HCEC 1CT (cell line): ENCODE measurements around the gene PIH1D1.
"Not testable (repeated sequence)": the region's sequence is repeated elsewhere in the genome, so short reads cannot be mapped to it uniquely, and the experiment has no call there.

Experiments used
- DNase-seq: peaks from one replicate; pipeline ENCODE4 v3.0.0-alpha.2; 2017

PIH1D1 gene

DNA sequence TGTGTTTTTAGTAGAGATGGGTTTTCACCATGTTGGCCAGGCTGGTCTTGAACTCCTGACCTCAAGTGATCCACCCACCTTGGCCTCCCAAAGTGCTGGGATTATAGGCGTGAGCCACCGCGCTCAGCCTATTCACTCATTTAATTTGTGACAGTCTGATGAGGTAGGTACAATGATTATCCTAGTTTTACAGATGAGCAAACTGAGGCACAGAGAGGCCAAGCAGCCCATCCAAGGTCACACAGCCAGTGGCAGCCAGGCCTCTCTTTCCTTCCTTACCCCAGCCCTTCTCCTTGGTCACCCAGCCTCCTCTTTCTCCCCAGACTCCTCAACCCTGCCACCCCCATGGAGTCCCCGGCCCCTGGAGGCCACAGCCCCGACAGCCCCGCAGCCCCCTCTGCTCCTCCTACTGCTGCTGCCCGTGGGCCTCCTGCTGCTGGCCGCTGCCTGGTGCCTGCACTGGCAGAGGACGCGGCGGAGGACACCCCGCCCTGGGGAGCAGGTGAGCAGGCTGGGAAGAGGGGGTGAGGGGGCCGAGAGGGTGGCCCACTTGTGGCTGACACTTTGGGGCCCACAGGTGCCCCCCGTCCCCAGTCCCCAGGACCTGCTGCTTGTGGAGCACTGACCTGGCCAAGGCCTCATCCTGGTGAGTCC is 28.5 kb upstream of the PIH1D1 start:
- DNase-seq: no peak

DNA sequence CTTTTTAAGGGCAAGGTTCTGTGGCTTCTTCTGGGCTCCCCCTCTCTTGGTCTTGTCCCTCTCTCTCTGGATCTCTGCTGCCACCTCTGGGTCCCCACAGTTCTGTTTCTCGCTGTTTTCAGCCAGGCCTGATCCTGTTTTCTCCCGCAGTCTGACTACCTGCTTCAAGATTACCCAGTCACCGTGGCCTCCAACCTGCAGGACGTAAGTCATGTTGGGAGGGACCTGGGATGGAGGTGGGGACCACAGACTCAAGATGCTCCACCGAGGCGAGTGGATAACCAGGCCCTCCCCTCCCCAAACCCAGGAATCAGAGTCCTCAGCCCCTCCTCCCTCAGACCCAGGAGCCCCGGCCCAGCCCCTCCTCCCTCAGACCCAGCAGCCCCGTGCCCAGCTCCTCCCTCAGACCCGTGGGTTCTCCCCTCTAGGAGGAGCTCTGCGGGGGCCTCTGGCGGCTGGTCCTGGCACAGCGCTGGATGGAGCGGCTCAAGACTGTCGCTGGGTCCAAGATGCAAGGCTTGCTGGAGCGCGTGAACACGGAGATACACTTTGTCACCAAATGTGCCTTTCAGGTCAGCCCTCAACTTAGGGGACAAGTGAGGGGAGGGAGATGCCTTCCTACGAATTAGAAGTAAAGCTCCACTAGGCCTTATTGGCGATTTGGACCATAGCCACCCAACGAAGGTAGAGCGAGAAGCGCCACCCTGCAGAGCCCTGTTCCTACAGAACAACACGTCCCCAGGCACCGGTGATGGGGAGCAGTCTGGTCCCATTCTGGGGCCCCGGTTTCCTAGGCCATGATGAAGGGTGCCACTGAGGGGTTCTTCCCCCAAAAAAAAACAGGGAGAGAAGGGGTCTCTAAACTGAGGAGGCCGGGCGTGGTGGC is 24.6 kb upstream of the PIH1D1 start:
- DNase-seq: no peak

DNA sequence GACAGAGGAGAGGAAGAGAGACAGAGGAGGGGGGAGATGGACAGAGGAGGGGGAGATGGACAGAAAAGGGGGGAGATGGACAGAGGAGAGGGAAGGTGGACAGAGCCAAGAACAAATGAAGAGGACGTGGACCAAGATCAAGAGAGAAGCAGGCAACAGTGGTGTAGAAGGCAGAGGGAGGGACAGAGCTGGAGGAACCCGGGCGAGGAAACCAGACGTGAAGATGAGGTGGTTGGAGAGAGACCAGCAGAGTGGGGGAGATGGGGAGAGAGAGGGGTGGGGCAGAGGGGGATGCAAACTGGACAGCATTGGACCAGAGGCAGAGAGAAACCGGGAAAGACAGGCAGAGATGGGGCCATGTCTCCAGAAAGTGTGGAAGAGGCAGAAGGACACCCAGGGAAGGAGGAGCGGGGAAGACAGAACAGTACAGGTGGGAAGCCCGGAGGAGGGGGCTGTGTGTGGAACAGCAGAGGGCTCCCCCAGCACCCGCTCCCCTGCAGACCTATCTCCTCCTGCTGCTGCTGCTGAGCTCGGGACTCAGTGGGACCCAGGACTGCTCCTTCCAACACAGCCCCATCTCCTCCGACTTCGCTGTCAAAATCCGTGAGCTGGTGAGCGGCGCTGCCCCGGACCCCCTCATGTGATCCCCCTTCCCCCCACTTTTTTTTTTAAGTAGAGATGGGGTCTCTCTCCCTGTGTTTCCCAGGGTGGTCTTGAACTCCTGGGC is 23.7 kb upstream of the PIH1D1 start:
- DNase-seq: no peak

DNA sequence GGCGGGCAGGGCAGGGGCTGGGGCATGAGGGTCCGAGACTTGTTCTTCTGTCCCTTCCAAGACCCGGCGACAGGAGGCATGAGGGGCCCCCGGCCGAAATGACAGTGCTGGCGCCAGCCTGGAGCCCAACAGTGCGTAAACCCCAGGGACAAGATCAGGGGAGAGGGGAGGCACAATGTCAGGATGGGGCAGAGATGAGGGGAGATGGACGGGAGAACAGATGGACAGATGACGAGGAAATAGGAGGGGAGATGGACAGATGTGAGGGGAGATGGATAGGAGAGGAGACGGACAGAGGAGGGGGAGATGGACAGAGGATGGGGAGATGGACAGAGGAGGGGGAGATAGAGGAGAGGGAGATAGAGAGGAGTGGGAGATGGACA is 22.9 kb upstream of the PIH1D1 start:
- no peak for DNase-seq

DNA sequence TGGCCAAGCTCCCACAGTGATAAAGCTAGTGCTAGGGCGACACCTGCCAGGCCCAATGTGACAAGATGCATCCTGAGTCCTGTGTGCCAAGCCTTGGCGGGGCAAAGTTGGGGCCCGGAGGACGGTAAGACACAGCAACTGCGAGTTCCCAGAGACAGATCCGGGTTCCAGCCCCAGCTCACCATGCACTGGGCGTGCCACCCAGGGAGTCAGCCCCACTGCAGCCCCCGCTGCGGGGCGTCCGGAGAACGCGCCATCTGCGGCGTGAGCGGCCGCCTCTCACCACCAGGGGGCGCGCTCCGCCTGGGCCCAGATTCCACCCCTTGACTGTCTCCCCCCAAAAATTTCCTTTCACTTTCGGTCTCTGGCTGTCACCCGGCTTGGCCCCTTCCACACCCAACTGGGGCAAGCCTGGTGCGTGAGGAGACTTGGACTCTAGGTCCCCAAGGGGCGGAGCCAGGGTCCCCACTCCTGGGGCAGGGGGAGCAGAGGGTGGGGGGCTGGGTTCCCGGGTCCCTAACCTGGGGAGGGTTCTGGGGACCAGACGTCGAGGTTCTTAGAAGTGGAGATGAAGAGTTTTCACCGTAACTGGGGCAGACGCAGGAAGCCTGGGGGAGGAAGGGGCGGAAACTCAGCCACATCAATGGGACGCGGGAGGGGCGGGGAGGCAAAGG is 22.4 kb upstream of the PIH1D1 start, which contains the start of gene FLT3LG:
Gene FLT3LG (plus strand): TSS at position 348 of the 674 bp plus-strand sequence. CDS start 425 bp downstream, outside the sequence.
- DNase-seq: peak; percentile 55

DNA sequence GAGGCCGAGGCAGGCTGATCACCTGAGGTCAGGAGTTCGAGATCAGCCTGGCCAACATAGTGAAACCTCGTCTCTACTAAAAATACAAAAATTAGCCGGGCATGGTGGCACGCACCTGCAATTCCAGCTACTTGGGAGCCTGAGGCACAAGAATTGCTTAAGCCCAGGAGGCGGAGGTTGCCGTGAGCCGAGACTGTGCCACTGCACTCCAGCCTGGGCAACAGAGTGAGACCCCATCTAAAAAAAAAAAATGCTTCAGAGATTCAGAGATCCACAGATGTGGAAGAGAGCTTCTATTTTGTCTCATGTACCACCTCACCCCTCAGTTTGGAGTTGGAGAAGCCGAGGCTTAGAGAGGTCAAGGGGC is 21.9 kb upstream of the PIH1D1 start:
- DNase-seq: not testable (repeated sequence)

DNA sequence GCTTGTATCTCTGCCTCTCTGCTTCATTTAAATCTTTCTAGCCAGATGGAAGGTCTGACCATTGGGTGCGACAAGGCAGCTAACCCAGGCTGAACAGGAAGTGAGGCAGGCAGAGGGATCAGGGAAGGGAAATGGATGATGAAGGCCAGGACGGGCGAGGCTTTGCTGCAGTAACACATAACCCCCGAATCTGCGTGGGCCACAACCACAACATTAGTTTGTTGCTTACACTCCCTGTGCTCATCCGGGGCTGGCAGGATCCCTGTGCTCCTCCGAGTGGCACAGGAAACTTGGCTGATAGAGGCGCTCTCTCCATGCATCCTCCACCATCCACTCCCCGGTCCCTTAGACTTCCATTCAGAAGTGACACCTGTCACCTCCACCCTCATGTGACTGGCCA is 21.3 kb upstream of the PIH1D1 start:
- DNase-seq: no peak

DNA sequence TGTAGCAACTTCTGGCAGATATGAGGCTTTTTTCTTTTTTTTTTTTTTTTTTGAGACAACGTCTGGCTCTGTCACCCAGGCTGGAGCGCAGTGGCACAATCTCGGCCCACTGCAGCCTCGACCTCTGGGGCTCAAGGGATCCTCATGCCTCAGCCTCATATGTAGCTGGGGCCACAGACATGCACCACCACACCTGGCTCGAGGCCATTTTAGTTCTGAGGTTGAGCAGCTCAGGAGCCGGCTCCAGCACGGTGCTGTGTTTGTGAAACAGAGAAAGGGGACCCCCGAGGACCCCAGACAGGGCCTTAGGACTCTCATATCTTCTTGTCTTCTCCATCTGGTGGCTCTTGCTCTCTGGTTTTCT is 19.0 kb upstream of the PIH1D1 start:
- no peak for DNase-seq

DNA sequence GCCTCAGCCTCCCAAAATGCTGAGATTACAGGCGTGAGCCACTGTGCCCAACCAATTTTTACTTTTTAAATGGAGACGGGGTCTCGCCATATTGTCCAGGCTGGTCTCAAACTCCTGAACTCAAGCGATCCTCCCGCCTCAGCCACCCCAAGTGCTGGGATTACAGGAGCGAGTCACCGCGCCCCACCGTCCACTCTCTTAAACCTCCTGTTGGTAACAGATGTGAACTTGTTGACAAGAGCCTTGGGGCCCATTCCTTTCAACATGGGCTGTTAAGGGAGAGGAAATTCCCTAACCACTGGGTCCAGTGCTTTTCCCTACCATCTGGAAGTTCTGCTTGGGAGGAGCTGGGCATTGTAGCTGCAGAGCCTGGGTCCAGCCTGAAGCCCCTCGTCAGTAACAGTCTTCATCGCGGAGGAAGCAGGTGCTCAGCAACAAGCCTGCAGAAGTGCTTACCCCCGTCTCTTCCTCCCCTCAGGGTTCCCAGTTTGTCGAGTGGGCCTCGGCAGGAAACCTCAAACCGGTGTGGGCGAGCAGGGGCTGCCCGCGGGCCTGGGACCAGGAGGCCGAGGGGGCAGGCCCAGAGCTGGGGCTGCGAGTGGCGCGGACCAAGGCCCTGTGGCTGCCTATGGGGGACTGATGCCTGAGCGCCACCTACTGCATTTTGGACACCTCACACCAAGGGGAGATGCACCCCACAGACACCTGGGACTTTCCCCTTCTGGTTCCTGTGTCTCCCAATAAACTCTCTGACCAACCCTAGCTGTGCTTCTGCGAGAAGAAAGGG is 18.4 kb upstream of the PIH1D1 start:
- DNase-seq: no peak

DNA sequence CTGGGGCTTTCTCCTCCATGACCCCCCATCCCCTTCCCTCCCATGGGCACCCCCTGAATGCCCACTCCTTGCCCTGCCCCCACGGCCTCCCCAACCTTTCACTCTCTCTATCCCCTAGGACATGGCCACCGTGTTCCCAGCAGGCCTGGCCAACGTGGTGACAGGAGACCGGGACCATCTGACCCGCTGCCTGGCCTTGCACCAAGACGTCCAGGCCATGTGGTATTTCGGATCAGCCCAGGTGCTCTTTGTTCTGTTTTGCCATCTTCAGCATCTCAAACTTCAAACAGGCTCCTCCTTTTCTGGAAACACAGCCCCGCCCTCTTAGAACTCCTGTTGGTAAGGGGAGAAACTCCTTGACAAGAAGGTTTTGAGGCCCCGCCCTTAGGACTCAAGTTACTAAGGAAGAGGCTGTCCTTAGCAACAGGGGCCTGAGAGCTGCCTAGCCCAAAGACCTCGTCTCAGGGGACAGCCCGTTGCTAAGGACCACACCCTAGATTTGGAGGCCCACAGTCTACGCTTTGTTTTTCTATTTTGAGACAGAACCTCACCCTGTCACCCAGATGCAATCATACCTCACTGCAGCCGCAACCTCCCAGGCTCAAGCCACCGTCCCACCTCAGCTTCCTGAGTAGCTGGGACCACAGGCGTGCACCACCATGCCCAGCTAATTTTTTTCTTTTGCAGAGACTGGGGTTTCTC is 17.3 kb upstream of the PIH1D1 start:
- no peak for DNase-seq

DNA sequence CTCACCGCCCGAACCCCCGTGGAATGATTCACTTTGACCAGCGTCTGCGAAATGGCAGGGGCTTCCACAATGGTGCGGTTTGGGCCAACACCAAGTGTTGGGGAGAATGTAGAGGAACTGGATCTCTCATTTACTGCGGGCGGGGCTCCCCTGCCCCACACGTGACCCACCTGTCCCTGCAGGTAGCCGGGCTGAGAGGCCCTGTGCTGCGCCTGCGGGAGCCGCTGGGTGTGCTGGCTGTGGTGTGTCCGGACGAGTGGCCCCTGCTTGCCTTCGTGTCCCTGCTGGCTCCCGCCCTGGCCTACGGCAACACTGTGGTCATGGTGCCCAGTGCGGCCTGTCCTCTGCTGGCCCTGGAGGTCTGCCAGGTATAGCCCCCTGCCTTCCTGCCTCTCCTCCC is 16.6 kb upstream of the PIH1D1 start:
- no peak for DNase-seq

DNA sequence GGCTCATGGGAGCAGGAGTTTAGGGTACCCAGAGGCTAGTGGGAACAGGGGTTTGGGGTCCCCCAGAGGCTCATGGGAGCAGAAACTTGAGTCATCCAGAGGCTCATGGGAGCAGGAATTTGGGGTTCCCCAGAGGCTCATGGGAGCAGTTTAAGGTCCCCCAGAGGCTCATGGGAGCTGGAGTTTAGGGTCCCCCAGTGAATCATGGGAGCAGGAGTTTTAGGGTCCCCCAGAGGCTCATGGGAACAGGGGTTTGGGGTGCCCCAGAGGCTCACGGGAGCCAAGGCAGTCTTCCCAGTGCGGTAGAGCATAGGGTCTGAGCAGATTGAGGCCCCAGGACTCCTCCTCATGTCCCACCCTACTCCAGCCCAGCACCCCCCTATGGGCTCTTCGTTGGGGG is 13.8 kb upstream of the PIH1D1 start:
- no peak for DNase-seq

DNA sequence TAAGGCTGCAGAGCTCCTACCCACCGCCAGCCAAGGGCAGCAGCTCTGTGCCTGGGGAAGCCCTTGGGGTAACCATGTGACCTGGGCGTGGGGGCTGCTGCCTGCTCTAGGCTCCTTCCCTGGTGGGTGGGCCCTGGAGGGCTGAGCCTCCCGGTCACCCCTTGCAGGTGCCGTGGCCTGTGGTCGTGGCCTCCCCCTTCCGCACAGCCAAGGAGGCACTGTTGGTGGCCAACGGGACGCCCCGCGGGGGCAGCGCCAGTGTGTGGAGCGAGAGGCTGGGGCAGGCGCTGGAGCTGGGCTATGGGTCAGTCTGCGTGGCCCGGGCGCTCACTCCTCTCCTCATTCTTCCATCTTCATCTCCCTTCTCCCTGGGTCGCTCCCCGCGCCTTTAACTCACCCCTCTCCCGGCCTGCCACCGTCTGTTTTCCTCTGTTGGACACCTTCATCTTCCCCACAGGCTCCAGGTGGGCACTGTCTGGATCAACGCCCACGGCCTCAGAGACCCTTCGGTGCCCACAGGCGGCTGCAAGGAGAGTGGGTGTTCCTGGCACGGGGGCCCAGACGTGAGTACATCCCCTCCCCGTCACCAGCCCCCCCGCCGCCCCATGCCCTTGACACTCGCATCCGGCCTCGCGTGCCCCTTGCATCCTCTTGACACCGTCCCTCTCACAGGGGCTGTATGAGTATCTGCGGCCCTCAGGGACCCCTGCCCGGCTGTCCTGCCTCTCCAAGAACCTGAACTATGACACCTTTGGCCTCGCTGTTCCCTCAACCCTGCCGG is 12.5 kb upstream of the PIH1D1 start:
- DNase-seq: no peak

DNA sequence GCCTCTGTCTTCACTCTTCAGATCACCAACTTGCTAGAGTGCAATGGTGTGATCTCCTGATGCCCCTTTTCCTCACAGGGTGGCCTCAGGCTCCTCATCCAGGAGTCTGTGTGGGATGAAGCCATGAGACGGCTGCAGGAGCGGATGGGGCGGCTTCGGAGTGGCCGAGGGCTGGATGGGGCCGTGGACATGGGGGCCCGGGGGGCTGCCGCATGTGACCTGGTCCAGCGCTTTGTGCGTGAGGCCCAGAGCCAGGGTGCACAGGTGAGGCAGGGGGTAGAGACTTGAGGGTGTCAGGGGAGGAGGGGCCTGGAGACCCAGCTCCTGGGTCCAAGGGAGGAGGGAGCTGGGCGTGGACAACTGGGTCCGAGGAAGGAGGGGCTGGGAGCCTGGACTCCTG is 10.9 kb upstream of the PIH1D1 start:
- no peak for DNase-seq

DNA sequence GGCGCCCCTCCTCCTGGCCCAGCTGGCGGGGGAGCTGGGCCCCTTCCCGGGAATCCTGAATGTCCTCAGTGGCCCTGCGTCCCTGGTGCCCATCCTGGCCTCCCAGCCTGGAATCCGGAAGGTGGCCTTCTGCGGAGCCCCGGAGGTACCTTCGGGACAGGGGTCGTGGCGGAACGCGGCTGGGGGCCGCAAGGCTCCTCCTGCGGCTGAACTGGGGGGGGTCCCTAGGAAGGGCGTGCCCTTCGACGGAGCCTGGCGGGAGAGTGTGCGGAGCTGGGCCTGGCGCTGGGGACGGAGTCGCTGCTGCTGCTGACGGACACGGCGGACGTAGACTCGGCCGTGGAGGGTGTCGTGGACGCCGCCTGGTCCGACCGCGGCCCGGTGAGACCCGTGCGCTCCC is 10.0 kb upstream of the PIH1D1 start:
- no peak for DNase-seq

DNA sequence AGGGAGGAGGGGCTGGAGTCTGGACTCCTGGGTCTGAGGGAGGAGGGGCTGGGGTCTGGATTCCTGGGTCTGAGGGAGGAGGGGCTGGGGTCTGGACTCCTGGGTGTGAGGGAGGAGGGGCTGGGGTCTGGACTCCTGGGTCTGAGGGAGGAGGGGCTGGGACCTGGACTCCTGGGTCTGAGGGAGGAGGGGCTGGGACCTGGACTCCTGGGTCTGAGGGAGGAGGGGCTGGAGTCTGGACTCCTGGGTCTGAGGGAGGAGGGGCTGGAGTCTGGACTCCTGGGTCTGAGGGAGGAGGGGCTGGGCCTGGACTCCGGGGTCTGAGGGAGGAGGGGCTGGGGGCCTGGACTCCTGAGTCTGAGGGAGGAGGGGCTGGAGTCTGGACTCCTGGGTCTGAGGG is 9.5 kb upstream of the PIH1D1 start:
- not testable (repeated sequence) for DNase-seq

DNA sequence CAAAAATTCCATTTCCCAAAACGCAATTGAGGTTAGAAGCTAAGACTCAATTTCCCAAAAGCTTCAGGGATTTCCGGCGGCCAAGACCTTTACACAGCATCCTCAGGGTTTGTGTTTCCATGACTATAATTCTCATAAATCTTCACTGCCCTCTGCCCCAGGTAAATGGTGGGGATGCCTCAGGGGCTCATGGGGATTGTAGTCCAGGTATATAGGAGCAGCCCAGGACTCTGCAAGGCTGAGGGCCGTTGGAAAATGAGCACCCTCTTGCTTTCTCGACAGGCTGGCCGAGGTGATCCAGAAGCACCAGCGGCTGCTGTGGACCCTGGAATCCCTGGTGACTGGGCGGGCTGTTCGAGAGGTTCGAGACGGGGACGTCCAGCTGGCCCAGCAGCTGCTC is 7.8 kb upstream of the PIH1D1 start:
- DNase-seq: no peak

DNA sequence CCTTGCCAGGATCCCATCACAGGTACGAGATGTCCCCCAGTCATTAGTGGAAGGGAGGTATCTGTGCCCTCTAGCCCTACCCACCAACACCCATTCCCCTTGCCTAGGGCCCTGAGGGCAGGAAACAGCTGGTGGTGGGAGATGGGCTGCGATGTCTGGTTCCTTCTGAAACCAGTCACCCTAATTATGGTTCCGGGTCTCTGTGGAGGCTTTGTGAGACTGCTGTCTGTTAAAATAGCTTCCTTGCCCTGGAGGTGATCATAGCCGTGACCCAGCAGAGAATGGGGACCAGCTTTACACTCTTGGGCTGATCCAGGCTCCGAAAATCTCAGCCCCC is 6.9 kb upstream of the PIH1D1 start:
- DNase-seq: no peak

DNA sequence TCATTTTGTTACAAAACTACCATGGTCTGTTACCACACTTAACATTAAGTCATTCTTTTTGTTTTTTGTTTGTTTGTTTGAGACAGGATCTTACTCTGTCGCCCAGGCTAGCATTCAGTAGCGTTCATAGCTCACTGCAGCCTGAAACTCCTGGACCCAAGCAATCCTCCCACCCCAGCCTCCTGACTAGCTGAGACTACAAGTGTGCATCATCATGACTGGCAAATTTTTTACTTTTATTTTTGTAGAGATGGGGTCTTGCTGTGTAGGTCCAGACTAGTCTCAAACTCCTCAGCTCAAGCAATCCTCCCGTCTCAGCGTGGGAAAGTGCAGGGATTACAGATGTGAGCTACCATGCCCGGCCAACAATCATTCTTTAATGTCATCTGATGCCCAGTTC is 4.7 kb upstream of the PIH1D1 start:
- DNase-seq: no peak

DNA sequence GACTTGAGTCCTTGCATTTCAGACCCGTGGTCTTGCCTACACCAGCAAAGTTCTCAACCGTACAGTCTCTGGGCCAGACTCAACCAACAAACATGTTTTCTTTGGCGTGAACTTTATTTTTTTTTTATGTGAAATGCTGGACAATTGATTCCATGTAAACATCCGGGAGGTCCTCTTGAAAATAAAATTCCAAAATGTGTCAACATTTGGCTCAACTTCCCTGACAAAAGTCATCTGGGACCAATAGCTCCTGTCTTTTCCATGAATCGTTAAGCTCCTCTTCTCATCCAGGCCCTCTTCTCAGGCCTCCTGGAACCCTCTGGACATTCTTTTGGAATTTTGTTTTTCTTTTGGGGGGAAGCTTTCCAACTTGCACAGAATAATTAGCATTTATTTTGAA is 4.2 kb upstream of the PIH1D1 start:
- DNase-seq: no peak

DNA sequence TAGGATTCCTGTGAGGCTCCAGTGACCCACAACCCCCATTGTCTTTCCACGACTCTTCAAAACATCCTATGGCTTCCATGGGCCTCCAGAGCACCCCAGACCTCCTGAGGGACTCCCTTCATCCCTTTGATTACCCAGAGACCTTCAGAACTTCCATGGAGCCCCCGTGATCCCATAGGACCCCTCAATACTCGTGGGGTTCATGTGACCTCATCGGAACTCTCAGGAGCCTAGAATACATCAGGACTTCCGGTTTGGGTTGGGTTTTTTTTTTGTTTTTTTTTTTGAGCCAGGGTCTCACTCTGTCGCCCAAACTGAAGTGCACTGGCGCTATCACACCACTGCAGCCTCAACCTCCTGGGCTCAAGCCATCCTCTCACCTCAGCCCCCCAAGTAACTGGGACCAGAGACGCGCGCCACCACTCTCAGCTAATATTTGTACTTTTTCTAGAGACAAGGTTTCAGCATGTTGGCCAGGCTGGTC is 2.2 kb upstream of the PIH1D1 start:
- no peak for DNase-seq
